Measurements from ENCODE around the gene NUP62. TPM values are rescaled to one million over a fixed set of nuclear protein-coding genes. Genes with fewer than 3 reads are reported as not detected.

Gene NUP62
- total RNA-seq, 5 donors from 2014 or later (not counting 1 experiment from before 2014, with no cell fraction given) = 36.2 to 67.5 (median 59.5) TPM

DNA sequence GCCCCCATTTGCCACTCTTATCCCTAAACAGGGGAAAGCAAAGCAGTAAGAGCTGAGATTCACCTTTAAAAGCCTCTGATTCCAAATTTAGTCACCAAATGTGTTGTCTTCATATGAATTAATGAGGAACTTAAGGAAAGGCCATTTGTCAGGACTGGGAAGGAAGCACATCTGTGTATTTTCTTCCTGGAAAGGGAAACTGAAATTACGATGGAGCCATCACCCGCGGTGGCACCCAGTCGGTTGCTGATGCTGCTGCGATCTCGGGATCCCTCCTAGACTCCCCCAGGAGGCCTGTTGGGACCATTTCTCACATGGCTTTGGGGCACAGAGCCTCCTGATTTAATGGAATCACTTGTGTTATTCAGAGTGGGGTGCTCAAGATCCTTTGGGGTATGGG is 25.2 kb downstream of the NUP62 start:
- H3K9me3 Mint-ChIP-seq = no peaks in the 10 kb centered on the region
- H3K27ac ChIP-seq (ENCODE audit: low read length) = no peak overlapping the region

DNA sequence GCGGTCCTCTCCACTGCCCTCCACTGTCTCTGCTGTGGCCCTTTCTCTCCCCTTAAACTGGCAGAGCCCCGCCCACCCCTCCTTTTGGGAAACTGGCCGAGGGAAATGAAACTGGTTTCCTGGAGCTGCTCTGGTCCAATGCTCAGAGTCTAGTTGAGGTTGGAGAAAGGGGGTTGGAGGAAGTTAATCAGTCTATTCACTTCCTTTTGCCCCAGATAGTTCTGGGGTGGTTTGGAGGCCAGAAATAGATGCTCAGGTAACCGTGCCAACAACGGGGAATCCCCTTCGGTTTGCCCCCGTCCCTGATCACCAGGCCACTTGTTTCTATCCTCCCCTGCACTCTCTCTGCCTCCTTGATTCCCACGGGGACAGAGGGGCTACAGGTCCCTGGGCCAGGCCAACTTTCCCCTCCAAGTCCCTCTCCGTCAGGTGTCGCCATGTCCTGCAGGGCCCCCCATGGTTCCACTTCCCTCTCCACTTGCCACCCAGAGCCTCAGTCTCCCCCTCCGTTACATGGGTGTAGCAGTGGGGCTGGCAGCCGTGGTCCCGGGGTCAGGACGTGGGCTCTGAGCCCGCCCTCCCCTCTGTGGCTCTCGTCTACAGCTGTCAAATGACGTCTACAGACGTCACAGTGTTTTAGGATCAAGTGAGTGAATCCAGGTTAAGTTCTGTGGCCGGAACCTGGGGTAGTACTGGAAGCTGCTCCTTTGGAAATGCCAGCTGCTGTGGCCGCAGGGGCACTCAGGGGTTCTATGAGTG is 32.3 kb downstream of the NUP62 start, which contains the start of gene IL4I1:
TSS of gene IL4I1 (minus strand) at position 25 of the 759 bp plus-strand sequence. CDS start 727 bp downstream, outside the sequence.
- peak in 34 of 35 experiments; percentile 36 to 87 (median 62) for DNase-seq
- Histone ChIP-seq H3K4me3 (ENCODE audit: control insufficient read depth in 1 of 2, extremely low read depth in 1 of 2, low read length in 1 of 2) (peak within 1 kb of the TSS; percentile 38 to 47), H3K9me3 (no peaks in the 10 kb centered on the region), H3K27me3 (replicated peaks in 1 of 2; ENCODE audit: control insufficient read depth in 2 of 2, extremely low read depth in 1 of 2, insufficient read depth in 2 of 2, low read length in 1 of 2) (peaks cover 0 to 3% of the 10 kb centered on the region in 2 experiments), H3K4me1 (ENCODE audit: control insufficient read depth in 1 of 2, extremely low read depth in 1 of 2, insufficient read depth in 2 of 2, low read length in 2 of 2) (peaks cover 11 to 39% of the 10 kb centered on the region in 2 experiments), H3K36me3 (ENCODE audit: control insufficient read depth in 2 of 2, extremely low read depth in 1 of 2, insufficient read depth in 1 of 2, low read length in 1 of 2) (no peaks in the 10 kb centered on the region), H3K27ac (ENCODE audit: low read length) (peak within 1 kb of the TSS; percentile 100)
- CTCF ChIA-PET = interaction anchor here in 1 of 2 donors (1.4 kb wide), 1 partner anchor 9 kb away, joined by 3 read pairs; no protein-coding TSS in a partner anchor
- no peaks in the 10 kb centered on the region for H3K9me3 Mint-ChIP-seq
- POLR2A ChIA-PET = interaction anchor here in 1 of 2 donors (0.6 to 1.5 kb wide), 3 partner anchors 28 to 33 kb away, joined by 3 to 9 read pairs (median 3); partner anchors contain the start of gene NUP62
- 5% methylated on average over 11 of the region's 20 CpGs for WGBS (ENCODE audit: insufficient coverage)
- H3K4me3 Mint-ChIP-seq = peak within 1 kb of the TSS; percentile 69 to 78 (median 72)
- H3K27ac Mint-ChIP-seq = peak within 1 kb of the TSS; percentile 93 to 96
- H3K4me1 Mint-ChIP-seq = peaks cover 23 to 39% (median 28%) of the 10 kb centered on the region in 3 donors
- peak; percentile 58 to 72 (median 63) for ATAC-seq (replicated peaks in 1 of 4)
- H3K27me3 Mint-ChIP-seq = no peaks in the 10 kb centered on the region
- no peaks in the 10 kb centered on the region for H3K36me3 Mint-ChIP-seq

More for the DNA sequence above, 25.2 kb downstream of the NUP62 start:
- peaks cover 8% of the 10 kb centered on the region for H3K36me3 Mint-ChIP-seq
- 18% methylated on average over 3 of the region's 6 CpGs for WGBS (ENCODE audit: insufficient coverage)
- no peak overlapping the region for H3K4me3 ChIP-seq (ENCODE audit: control insufficient read depth in 1 of 2, extremely low read depth in 1 of 2, low read length in 1 of 2)
- H3K27me3 ChIP-seq (replicated peaks in 1 of 2; ENCODE audit: control insufficient read depth in 2 of 2, extremely low read depth in 1 of 2, insufficient read depth in 2 of 2, low read length in 1 of 2) = no peaks in the 10 kb centered on the region
- no peak for DNase-seq
- no peak for ATAC-seq (replicated peaks in 1 of 4)
- ChIA-PET POLR2A (no interaction called here), CTCF (no interaction called here)
- H3K9me3 ChIP-seq = no peaks in the 10 kb centered on the region
- H3K4me3 Mint-ChIP-seq = no peak overlapping the region
- H3K27me3 Mint-ChIP-seq = no peaks in the 10 kb centered on the region
- no peak overlapping the region for H3K27ac Mint-ChIP-seq
- H3K36me3 ChIP-seq (ENCODE audit: control insufficient read depth in 2 of 2, extremely low read depth in 1 of 2, insufficient read depth in 1 of 2, low read length in 1 of 2) = peaks cover 16 to 29% of the 10 kb centered on the region in 2 donors
- peaks cover 0 to 3% of the 10 kb centered on the region in 2 experiments for H3K4me1 ChIP-seq (ENCODE audit: control insufficient read depth in 1 of 2, extremely low read depth in 1 of 2, insufficient read depth in 2 of 2, low read length in 2 of 2)
- H3K4me1 Mint-ChIP-seq = peaks cover 0 to 10% (median 4%) of the 10 kb centered on the region in 3 donors

DNA sequence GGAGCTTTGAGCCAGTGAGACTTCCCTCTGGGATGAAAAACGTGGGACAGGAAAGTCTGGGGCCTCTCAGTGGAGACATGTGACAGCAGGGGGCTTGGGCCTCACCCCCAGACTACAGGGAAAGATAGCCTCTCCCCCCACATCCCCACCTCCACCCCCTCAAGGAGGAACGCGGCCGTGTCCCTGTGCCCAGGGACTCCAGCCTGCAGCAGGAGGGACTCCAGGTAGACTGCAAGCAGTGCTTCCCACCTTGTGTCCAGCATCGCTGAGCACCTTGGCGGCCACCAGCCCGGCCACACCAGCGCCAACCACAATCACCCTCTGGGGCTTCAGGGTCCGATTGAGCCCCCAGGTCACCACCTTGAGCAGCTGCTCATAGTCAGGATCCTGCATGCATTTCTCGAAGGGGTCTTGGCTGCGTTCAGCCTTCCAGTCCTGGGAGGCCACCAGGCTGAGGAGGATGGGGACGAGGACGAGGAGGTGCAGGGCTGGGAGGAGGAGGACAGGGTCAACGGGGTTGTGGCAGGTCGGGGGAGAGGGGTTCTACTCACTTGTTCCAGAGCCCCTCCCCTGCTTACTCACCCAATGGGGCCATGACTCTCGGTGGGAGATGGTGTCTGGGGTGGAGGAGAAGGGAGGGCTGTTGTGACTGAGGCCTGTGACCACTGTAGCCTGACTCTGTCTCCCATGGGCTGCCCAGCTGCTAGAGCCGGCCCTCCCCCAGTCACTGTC is 33.6 kb downstream of the NUP62 start:
- Histone ChIP-seq H3K4me3 (ENCODE audit: control insufficient read depth in 1 of 2, extremely low read depth in 1 of 2, low read length in 1 of 2) (peak overlapping the region in 1 of 2 donors; percentile 3), H3K27me3 (replicated peaks in 1 of 2; ENCODE audit: control insufficient read depth in 2 of 2, extremely low read depth in 1 of 2, insufficient read depth in 2 of 2, low read length in 1 of 2) (peaks cover 0 to 3% of the 10 kb centered on the region in 2 experiments), H3K4me1 (ENCODE audit: control insufficient read depth in 1 of 2, extremely low read depth in 1 of 2, insufficient read depth in 2 of 2, low read length in 2 of 2) (peaks cover 11 to 43% of the 10 kb centered on the region in 2 experiments), H3K36me3 (ENCODE audit: control insufficient read depth in 2 of 2, extremely low read depth in 1 of 2, insufficient read depth in 1 of 2, low read length in 1 of 2) (no peaks in the 10 kb centered on the region), H3K27ac (ENCODE audit: low read length) (peak overlapping the region; percentile 100), H3K9me3 (no peaks in the 10 kb centered on the region)
- Mint-ChIP-seq H3K4me3 (peak overlapping the region in 2 of 3 donors; percentile 17 to 72), H3K36me3 (no peaks in the 10 kb centered on the region), H3K4me1 (peaks cover 26 to 42% (median 28%) of the 10 kb centered on the region in 3 donors), H3K27me3 (no peaks in the 10 kb centered on the region), H3K9me3 (no peaks in the 10 kb centered on the region), H3K27ac (peak overlapping the region; percentile 93 to 96)
- no peak for ATAC-seq (replicated peaks in 1 of 4)
- 75% methylated on average over 11 of the region's 17 CpGs for WGBS (ENCODE audit: insufficient coverage)
- DNase-seq = no peak
- CTCF ChIA-PET = no interaction called here
- POLR2A ChIA-PET = interaction anchor here (0.6 kb wide), 2 partner anchors 37 to 44 kb away, joined by 3 read pairs; no protein-coding TSS in a partner anchor

DNA sequence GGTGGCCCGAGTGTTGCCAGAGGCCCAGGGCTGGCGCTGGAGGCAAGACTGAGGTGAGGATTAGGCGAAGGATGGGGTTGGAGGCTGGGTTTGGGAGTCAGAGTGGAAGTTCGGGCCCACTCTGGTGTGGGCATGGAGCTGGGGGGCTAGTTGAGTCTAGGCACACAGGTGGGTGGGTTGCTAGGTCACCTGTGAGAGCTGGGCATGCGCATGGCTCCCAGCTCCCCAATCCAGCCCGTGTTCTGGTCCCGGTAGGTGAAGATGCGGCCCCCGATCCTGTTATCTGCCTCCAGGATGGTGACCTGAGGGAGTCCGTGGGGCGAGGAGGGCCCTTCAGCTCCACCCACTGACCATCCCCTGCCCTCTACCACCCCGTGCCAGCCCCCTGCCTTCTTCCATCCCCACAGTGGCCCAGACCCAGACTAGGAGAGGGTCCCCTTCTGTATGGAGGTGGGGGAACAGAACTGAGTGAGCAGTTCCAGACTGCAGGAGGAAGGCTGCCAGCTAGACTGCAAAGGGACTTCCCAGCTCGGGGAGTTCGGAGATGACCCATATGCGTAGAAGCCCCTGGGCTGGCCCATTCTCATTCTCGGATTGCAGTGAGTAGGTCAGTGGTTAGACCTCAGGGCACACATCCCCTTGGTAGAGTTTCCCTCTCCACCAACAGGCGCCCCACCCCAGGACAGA is 34.3 kb downstream of the NUP62 start:
- Histone ChIP-seq H3K36me3 (ENCODE audit: control insufficient read depth in 2 of 2, extremely low read depth in 1 of 2, insufficient read depth in 1 of 2, low read length in 1 of 2) (no peaks in the 10 kb centered on the region), H3K4me1 (ENCODE audit: control insufficient read depth in 1 of 2, extremely low read depth in 1 of 2, insufficient read depth in 2 of 2, low read length in 2 of 2) (peaks cover 11 to 50% of the 10 kb centered on the region in 2 experiments), H3K4me3 (ENCODE audit: control insufficient read depth in 1 of 2, extremely low read depth in 1 of 2, low read length in 1 of 2) (peak overlapping the region in 1 of 2 donors; percentile 3), H3K27ac (ENCODE audit: low read length) (peak overlapping the region; percentile 100), H3K9me3 (no peaks in the 10 kb centered on the region), H3K27me3 (replicated peaks in 1 of 2; ENCODE audit: control insufficient read depth in 2 of 2, extremely low read depth in 1 of 2, insufficient read depth in 2 of 2, low read length in 1 of 2) (peaks cover 0 to 3% of the 10 kb centered on the region in 2 experiments)
- CTCF ChIA-PET = interaction anchor here in 1 of 2 donors (0.7 kb wide), 1 partner anchor 44 kb away, joined by 12 read pairs; no protein-coding TSS in a partner anchor
- Mint-ChIP-seq H3K27me3 (no peaks in the 10 kb centered on the region), H3K27ac (peak overlapping the region; percentile 81 to 93), H3K4me1 (peaks cover 28 to 46% (median 30%) of the 10 kb centered on the region in 3 donors), H3K9me3 (no peaks in the 10 kb centered on the region), H3K4me3 (peak overlapping the region in 2 of 3 donors; percentile 17 to 72), H3K36me3 (no peaks in the 10 kb centered on the region)
- peak in 5 of 35 experiments; percentile 20 to 49 (median 27) for DNase-seq
- POLR2A ChIA-PET = interaction anchor here (0.6 kb wide), 2 partner anchors 37 to 43 kb away, joined by 3 read pairs; no protein-coding TSS in a partner anchor
- 89% methylated on average over 9 of the region's 17 CpGs for WGBS (ENCODE audit: insufficient coverage)
- no peak for ATAC-seq (replicated peaks in 1 of 4)

DNA sequence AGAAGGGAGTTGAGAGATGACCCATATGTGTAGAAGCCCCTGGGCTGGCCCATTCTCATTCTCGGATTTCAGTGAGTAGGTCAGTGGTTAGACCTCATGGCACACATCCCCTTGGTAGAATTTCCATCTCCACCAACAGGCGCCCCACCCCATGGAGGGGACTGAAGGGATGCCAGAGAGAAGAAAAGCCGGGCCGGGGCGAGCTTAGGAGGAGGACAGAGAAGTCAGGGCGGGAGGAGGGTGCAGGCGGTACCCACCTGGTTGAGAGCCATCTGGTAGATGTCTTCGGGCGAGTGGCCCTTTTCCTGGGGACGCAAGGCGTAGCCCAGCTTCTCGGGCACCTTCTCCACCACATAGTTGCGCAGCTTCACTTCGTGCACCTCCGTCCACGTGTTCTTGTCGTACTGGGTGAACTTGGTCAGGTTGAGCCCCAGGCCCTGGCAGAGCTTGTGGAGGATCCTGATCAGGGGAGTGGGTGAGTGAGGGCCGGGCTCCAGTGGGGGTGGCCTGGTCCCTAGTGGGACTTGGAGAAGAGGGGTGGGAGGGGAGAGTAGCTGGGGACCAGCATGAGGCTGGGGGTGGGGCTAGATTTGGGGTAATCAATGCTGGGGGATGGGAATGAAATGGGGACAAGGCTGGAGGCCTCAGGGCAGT is 35.2 kb downstream of the NUP62 start:
- CTCF ChIA-PET = interaction anchor here in 1 of 2 donors (0.7 kb wide), 1 partner anchor 45 kb away, joined by 12 read pairs; no protein-coding TSS in a partner anchor
- no peaks in the 10 kb centered on the region for H3K9me3 ChIP-seq
- no peaks in the 10 kb centered on the region for H3K36me3 ChIP-seq (ENCODE audit: control insufficient read depth in 2 of 2, extremely low read depth in 1 of 2, insufficient read depth in 1 of 2, low read length in 1 of 2)
- peaks cover 28 to 51% (median 33%) of the 10 kb centered on the region in 3 donors for H3K4me1 Mint-ChIP-seq
- peaks cover 11 to 56% of the 10 kb centered on the region in 2 experiments for H3K4me1 ChIP-seq (ENCODE audit: control insufficient read depth in 1 of 2, extremely low read depth in 1 of 2, insufficient read depth in 2 of 2, low read length in 2 of 2)
- H3K36me3 Mint-ChIP-seq = no peaks in the 10 kb centered on the region
- peaks cover 0 to 3% of the 10 kb centered on the region in 2 experiments for H3K27me3 ChIP-seq (replicated peaks in 1 of 2; ENCODE audit: control insufficient read depth in 2 of 2, extremely low read depth in 1 of 2, insufficient read depth in 2 of 2, low read length in 1 of 2)
- H3K9me3 Mint-ChIP-seq = no peaks in the 10 kb centered on the region
- DNase-seq (no peak), ATAC-seq (replicated peaks in 1 of 4) (no peak)
- POLR2A ChIA-PET = interaction anchor here (0.7 to 1.2 kb wide), 2 partner anchors 19 to 91 kb away, joined by 5 to 9 read pairs; no protein-coding TSS in a partner anchor
- no peak overlapping the region for H3K27ac Mint-ChIP-seq
- H3K4me3 ChIP-seq (ENCODE audit: control insufficient read depth in 1 of 2, extremely low read depth in 1 of 2, low read length in 1 of 2) = no peak overlapping the region
- H3K4me3 Mint-ChIP-seq = peak overlapping the region in 1 of 3 donors; percentile 17
- 92% methylated on average over 16 of the region's 18 CpGs for WGBS (ENCODE audit: insufficient coverage)
- H3K27me3 Mint-ChIP-seq = no peaks in the 10 kb centered on the region
- H3K27ac ChIP-seq (ENCODE audit: low read length) = peak overlapping the region; percentile 100

Measured in T-cell (primary cell).